Spleen (tissue), 11 donors: ENCODE measurements around the gene CNOT2. TPM values are rescaled to one million over a fixed set of nuclear protein-coding genes. Genes with fewer than 3 reads are reported as not detected.

Experiments
- DNase-seq: peaks from one replicate; pipeline ENCODE4 v3.0.0-alpha.2; 2020
- H3K27ac ChIP-seq, 8 donors: fragments of 200-600 bp; sonication (generic) in 7 of 8; 1 replicate in 4 of 8; 2 replicates in 4 of 8; pipeline versions ENCODE4 v1.5.0 to v1.8.0; 2016 to 2021; ENCODE audit warnings: inconsistent platforms in 4 of 8, mild to moderate bottlenecking in 4 of 8, moderate library complexity in 1 of 8
- H3K27me3 ChIP-seq, 7 donors: fragments of 200-600 bp; sonication (generic) in 6 of 7; replicated peaks in 1 of 7; 1 replicate in 4 of 7; 2 replicates in 3 of 7; pipeline versions ENCODE4 v1.5.0 to v1.8.0; 2016 to 2021; ENCODE audit warnings: inconsistent platforms in 3 of 7, mild to moderate bottlenecking in 1 of 7
- H3K36me3 ChIP-seq, 6 donors: fragments of 200-600 bp; sonication (generic) in 5 of 6; 1 replicate in 4 of 6; 2 replicates in 2 of 6; pipeline versions ENCODE4 v1.5.0 to v1.8.0; 2016 to 2021; ENCODE audit warnings: inconsistent platforms in 2 of 6
- H3K4me1 ChIP-seq, 6 donors: fragments of 200-600 bp; sonication (generic) in 5 of 6; 1 replicate in 3 of 6; 2 replicates in 3 of 6; pipeline versions ENCODE4 v1.5.0 to v1.8.0; 2016 to 2021; ENCODE audit warnings: inconsistent platforms in 3 of 6
- H3K4me3 ChIP-seq, 8 donors: fragments of 200-600 bp; sonication (generic) in 7 of 8; 1 replicate in 4 of 8; 2 replicates in 4 of 8; pipeline versions ENCODE4 v1.5.0 to v1.8.0; 2016 to 2021; ENCODE audit warnings: inconsistent platforms in 4 of 8, mild to moderate bottlenecking in 4 of 8, moderate library complexity in 2 of 8
- H3K9me3 ChIP-seq, 8 donors: fragments of 200-600 bp; sonication (generic) in 7 of 8; 1 replicate in 4 of 8; 2 replicates in 4 of 8; pipeline versions ENCODE4 v1.5.0 to v1.8.0; 2016 to 2021; ENCODE audit warnings: inconsistent platforms in 4 of 8
- POLR2A ChIP-seq, 3 donors: fragments of 450-650 bp; IDR thresholded peaks; one replicate each; pipeline ENCODE4 v1.5.1; 2017; ENCODE audit warnings: antibody characterized with exemption in 3 of 3, mild to moderate bottlenecking in 1 of 3
- POLR2AphosphoS5 ChIP-seq, 3 donors: sonication (generic); formaldehyde crosslinking; IDR thresholded peaks; one replicate each; pipeline ENCODE4 v1.5.1; 2017; ENCODE audit warnings: antibody characterized with exemption in 3 of 3
- WGBS, 5 donors: extraction: QIAGEN DNeasy Blood & Tissue Kit in 3 of 5; methylation state at CpG; one replicate each; pipeline versions ENCODE4 v1.1.5 to v1.1.7; 2013 to 2018; 5-methylcytosine and 5-hydroxymethylcytosine counted together
- intact Hi-C: fragments of 100-400 bp; cut with DNase I; formaldehyde crosslinking; loops from one replicate; pipeline ENCODE4 v1.15.0; 2023; ENCODE audit warnings: low total_unique reads
- polyA plus RNA-seq, 3 donors: library from polyadenylated mRNA; stranded (reverse); fragments of 200-250 nt; gene quantifications; one replicate each; pipeline ENCODE4 v1.2.1, GENCODE V29; 2013
- total RNA-seq, 7 donors: library from RNA; depleted of rRNA in 3 of 7; stranded (reverse); fragments of >200 nt in 3 of 7; fragmentation: NEBNext Ultra II Directional in 4 of 7; extraction: Animal tissue kit (Norgen Biotek cat#: 25700) in 4 of 7; gene quantifications; one replicate each; pipeline versions ENCODE4 v1.1.0 to v1.2.1, GENCODE V29; 2016 to 2021
- TF ChIP-seq, protein P1 (sequence below), 11 experiments: fragments of 200-600 bp in 7 of 11; fragments of 450-650 bp in 4 of 11; sonication (generic) in 4 of 11; IDR thresholded peaks in 8 of 11; conservative IDR thresholded peaks in 3 of 11; 1 replicate in 7 of 11; 2 replicates in 4 of 11; pipeline versions ENCODE4 v1.4.0 to v1.8.0; 2016 to 2021; ENCODE audit warnings: antibody characterized with exemption in 11 of 11, inconsistent platforms in 4 of 11, mild to moderate bottlenecking in 1 of 11
- donor health status: healthy with polysubstance abuse.
- donor health status: DM: no; HTN: no; CAD: no; lungs with moderate emphysema.
- donor health status: DM: no; HTN: no; CAD: no.
- donor health status: Bipolar disorder and iron deficiency.
- donor health status: healthy.
- donor health status: DM: no; HTN: no; CAD: no.
- donor health status: DM: yes; HTN: yes; CAD: no.

Gene CNOT2
- total and polyA plus RNA-seq, 10 donors, result 27.4 to 212 (median 97.7) TPM

DNA sequence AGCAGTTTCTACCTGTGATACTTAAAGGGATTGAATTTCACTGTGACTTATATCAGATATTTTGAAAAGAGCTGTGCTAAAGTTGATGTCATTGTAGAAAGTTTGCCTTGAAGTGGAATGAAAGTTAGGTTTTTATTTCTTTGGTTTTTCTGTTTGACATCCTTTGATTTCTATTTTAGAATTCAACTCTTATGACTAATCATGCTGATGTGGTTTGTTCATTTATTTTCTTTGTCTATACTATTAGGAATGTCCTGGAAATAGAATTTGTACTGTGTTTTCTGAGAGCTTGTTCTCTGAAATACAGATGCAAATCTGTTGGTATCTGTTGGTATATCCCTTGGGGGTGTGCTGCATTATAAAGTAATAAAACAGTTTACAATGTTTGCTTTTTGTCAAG is 3.3 kb downstream of the CNOT2 start:
- Histone ChIP-seq H3K4me1 (peaks cover 33 to 86% (median 78%) of the 10 kb centered on the region in 6 donors), H3K4me3 (no peak overlapping the region), H3K27me3 (no peaks in the 10 kb centered on the region), H3K9me3 (no peaks in the 10 kb centered on the region), H3K27ac (no peak overlapping the region), H3K36me3 (peaks cover 0 to 10% (median 0%) of the 10 kb centered on the region in 6 donors)
- DNase-seq, result no peak
- TF ChIP-seq POLR2A (IDR thresholded peaks at IDR 0.05) (no peak), POLR2AphosphoS5 (IDR thresholded peaks at IDR 0.05) (no peak)
- intact Hi-C loops, result loop anchor here (10.0 kb wide), 1 partner anchor 108 kb away; no protein-coding TSS in a partner anchor

DNA sequence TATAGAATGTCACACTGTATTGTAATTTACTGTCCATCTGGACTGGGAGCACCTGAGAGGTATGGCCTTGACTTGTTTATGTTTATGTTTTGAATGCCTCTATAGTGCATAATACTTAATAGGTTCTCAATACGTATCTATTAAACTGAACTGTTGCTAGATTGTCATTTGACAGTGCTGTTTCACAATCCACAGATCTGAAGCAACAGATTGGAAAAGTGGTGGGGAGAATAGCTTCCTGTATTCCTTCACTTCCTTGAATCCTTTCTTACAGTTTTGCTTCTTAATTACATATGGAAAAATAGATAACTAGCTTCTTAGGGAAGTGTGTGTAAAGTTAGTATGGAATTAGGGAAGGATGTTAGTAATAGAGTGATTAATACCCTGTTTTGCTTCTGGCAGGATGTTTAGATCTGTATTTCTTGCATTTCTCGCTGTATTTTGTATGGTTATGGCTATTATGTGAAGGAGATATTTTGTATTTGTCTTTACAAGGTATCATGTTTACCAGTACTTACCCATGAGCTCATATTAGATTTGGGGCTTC is 4.5 kb downstream of the CNOT2 start:
- Histone ChIP-seq H3K36me3 (peaks cover 0 to 10% (median 0%) of the 10 kb centered on the region in 6 donors), H3K9me3 (no peaks in the 10 kb centered on the region), H3K4me1 (peaks cover 33 to 87% (median 74%) of the 10 kb centered on the region in 6 donors), H3K27ac (no peak overlapping the region), H3K27me3 (no peaks in the 10 kb centered on the region), H3K4me3 (no peak overlapping the region)
- DNase-seq, result no peak
- no peak for TF ChIP-seq POLR2AphosphoS5 (IDR thresholded peaks at IDR 0.05)
- TF ChIP-seq, protein P1, sequence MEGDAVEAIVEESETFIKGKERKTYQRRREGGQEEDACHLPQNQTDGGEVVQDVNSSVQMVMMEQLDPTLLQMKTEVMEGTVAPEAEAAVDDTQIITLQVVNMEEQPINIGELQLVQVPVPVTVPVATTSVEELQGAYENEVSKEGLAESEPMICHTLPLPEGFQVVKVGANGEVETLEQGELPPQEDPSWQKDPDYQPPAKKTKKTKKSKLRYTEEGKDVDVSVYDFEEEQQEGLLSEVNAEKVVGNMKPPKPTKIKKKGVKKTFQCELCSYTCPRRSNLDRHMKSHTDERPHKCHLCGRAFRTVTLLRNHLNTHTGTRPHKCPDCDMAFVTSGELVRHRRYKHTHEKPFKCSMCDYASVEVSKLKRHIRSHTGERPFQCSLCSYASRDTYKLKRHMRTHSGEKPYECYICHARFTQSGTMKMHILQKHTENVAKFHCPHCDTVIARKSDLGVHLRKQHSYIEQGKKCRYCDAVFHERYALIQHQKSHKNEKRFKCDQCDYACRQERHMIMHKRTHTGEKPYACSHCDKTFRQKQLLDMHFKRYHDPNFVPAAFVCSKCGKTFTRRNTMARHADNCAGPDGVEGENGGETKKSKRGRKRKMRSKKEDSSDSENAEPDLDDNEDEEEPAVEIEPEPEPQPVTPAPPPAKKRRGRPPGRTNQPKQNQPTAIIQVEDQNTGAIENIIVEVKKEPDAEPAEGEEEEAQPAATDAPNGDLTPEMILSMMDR (IDR thresholded peaks at IDR 0.05 in 8 of 11, conservative IDR thresholded peaks at IDR 0.05 in 3 of 11), result no peak
- TF ChIP-seq POLR2A (IDR thresholded peaks at IDR 0.05), result no peak
- intact Hi-C loops, result loop anchor here (10.0 kb wide), 1 partner anchor 107 kb away; no protein-coding TSS in a partner anchor
- 62 to 86% (median 72%) methylated on average over 2 of the region's 2 CpGs for WGBS, 5 donors

DNA sequence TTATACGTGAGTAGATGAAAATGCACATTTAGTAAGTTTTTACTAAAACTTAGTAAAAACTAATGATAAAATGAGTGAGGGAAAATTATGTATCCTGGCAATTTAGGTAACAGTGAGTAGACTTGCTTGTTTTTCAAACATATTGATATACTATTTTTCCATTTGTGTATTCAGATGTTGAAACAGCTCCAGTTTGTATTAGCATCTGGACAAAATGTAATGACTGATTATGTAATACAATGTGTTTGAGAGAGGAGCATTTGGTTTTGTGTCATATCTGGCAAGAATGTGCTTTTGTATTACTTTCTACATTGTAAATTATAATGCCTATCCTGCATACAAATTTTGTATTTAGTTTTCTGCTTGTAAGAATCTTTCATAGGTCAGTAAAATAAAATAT is 5.6 kb downstream of the CNOT2 start:
- Histone ChIP-seq H3K27ac (no peak overlapping the region), H3K36me3 (peaks cover 0 to 10% (median 0%) of the 10 kb centered on the region in 6 donors), H3K4me3 (no peak overlapping the region), H3K9me3 (no peaks in the 10 kb centered on the region), H3K4me1 (peaks cover 33 to 99% (median 80%) of the 10 kb centered on the region in 6 donors), H3K27me3 (no peaks in the 10 kb centered on the region)
- DNase-seq, result no peak
- 78 to 85% (median 84%) methylated on average over 1 of the region's 1 CpG for WGBS, 5 donors
- intact Hi-C loops, result loop anchor here (10.0 kb wide), 1 partner anchor 106 kb away; no protein-coding TSS in a partner anchor
- TF ChIP-seq POLR2AphosphoS5 (IDR thresholded peaks at IDR 0.05), result no peak
- TF ChIP-seq, protein P1 (IDR thresholded peaks at IDR 0.05 in 8 of 11, conservative IDR thresholded peaks at IDR 0.05 in 3 of 11), result no peak

DNA sequence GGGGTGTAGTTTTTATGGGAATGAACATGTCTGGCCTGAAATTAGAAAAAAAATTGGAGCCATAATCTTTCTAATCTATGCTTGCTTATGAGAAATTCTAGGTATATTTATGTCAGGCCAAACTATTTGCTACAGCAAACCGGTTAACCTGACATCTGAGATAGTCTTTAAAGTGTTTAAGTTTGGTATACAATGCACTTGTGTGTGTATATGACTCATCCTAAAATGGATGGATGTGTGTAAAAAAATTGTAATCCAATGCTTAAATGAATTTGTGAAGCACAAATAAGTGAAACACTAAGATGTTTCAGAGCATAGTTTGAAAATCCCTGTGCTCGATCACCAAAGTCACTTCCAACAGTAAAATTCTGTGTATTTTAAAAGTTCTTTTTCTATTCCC is 6.7 kb downstream of the CNOT2 start:
- H3K4me3 ChIP-seq, result no peak overlapping the region
- 89 to 96% (median 94%) methylated on average over 2 of the region's 2 CpGs for WGBS, 5 donors
- peaks cover 0 to 10% (median 0%) of the 10 kb centered on the region in 6 donors for H3K36me3 ChIP-seq
- no peak for TF ChIP-seq POLR2A (IDR thresholded peaks at IDR 0.05)
- TF ChIP-seq POLR2AphosphoS5 (IDR thresholded peaks at IDR 0.05), result no peak
- TF ChIP-seq, protein P1 (IDR thresholded peaks at IDR 0.05 in 8 of 11, conservative IDR thresholded peaks at IDR 0.05 in 3 of 11), result no peak
- peaks cover 25 to 100% (median 81%) of the 10 kb centered on the region in 6 donors for H3K4me1 ChIP-seq
- intact Hi-C loops, result loop anchor here (10.0 kb wide), 1 partner anchor 105 kb away; no protein-coding TSS in a partner anchor
- H3K27me3 ChIP-seq, result no peaks in the 10 kb centered on the region
- H3K27ac ChIP-seq, result no peak overlapping the region
- no peaks in the 10 kb centered on the region for H3K9me3 ChIP-seq
- DNase-seq, result no peak
